ENCODE measurements around the gene MAP2K2.
A peak's percentile ranks its signal among the peaks of the same experiment; 100 is the strongest.

The MAP2K2 gene

DNA sequence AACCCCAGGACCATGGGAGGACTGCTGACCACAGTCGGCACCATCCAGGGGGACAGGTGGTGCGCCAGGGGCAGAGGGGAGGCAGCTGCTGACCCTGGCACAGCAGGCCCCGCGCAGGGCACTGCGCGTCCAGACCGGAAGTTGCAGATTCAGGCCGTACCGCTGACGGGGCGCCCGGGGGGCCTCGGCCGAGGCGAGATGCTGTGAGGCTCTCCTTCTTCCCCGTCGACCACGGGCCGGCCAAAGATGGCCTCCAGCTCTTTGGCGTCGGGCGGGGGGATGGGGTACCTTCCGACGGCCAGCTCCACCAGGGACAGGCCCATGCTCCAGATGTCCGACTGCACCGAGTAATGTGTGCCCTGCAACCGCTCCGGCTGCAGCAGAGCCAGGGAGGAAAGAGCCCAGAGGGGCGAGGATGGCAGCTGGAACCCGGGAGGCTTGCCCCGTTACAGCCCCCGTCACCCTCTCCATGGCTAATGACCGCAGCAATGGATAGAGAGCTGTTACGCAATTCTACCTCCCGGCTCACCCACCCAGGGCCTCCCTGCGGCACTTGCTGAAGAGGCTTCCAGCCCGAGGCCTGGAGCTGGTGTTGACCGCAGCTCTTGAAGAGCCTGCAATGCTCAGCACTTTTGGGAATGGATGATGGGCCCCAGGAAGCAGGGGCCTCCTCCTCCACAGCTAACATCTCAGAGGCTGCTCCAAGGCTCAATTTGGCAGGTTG, 24.7 kb downstream of the MAP2K2 start:
- no peak for DNase-seq

DNA sequence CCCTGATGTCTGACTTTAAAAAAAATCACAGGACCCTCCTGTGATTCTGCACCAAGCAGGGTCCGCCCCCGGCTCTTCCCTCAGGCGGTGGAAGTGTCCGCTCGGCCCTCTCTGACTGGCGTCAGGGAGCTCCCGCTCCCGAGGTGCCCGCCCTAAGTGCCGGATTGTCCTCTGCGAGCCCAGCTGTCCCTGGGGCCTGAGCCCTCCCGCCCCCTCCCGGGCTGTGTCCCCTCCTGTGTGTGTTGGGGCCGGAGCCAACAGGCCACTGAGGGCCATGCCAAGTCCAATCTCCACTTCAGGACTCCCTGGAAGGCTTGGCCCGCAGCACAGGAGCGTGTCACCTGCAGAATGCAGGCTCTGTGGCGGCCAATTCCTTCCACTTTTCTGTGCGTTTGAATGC, 25.4 kb downstream of the MAP2K2 start:
- no peak for DNase-seq

DNA sequence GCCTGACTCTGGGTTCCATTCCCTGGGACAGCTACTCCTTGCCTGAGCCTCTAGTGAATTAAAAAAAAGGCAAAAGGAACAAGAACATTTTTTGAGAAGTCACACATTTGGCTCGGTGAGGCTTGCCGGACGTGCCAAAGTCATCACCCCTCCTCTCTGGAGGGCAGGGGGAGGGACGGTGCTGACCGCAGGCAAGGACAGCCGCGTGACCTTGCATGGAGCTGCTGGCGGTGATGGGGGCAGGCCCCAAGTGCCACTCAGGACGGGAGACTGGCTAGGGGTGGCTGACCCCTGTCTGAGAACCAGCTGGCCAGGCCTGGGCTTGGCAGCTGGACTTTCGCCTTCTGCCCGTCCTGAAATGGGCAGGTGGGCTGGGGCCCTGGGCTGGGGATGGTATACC, 26.4 kb downstream of the MAP2K2 start:
- no peak for DNase-seq

DNA sequence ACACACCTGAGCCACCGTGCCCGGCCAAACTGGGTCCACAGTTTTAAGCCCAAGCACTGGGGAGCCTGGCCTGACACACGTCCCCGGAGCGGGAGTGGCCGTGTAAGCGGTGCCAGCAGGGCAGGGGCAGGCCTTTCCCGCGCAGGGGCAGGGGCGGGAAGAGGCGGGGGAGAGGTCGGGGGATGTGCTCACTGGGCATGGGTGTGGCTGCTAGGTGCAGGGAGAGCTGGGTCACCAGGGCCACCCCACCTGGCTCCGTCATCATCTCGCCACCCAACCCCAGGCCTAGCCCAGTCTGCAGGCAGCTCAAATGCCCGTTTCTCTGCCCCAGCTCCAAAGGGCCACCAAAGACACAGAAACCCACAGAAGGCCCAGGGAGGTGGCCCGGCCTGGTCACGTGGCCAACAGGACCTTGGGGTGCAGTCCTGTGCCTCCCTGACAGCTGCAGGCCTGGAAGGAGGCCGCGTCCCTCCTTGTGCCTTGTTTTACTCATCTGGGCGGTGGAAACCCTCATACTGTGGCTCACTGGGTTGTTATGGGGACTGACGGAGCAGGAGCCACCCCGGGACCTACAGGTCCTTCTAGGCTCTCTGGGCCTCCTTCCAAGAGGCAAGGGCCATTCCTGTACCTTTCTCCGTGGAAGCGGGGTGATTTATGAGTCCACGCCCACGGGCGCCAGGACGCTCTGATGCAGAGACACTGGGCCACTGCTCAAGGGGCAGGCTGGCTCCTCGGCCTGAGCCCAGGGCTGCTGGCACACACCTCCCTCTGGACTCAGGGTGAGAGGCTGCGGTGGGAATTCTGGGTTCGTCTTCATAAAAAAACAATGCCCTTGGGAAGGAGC, 27.7 kb downstream of the MAP2K2 start:
- no peak for DNase-seq

DNA sequence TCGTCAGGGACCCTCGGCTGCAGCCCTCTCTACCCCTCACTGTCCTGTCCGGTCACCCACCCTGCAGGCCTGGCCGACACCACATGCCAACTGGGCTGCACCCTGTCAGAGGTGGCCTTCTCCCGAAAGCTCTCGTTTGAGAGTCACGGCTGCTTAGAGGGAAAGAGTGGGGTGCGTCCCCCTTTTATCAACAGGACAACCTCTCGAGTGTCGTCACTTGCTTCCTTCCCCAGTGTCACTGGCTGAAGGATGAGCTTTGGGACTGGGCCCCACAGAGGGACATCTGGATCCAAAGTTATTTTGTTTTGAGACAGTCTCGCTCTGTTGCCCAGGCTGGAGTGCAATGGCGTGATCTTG, 28.5 kb downstream of the MAP2K2 start:
- DNase-seq: no peak

DNA sequence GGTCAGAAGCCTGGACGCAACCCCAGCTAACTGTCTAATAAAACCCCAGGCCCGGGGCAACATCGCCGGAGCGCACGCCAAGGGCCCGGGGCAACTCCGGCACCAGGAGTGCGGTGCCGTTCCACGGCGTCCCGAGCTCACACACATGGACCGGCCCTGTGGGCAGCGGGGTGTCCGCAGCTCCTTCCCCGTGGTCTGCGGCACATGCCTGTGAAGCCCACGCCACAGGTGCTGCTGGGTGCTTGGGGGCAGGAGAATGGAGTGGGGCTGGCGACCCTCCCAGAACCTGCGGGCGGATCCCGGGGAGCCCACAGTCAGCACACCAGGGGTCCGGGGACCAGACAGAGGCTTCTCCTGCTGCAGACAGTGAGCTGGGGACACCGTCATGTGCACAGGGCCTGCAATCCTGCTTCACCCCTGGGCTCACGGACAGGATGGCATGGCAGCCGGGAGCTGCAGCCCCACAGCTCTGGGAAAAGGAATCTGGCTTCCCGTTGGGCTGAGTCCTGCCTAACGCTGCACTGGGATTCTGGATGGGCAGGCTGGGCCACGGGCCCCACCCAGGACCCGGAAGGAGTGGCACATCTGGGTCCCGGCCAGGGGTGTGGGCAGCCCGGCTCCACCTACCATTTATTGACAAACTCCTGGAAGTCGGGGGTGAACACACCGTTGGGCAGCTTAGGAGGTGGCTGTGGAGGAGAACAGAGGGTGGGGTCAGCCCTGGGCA, 29.0 kb downstream of the MAP2K2 start:
- DNase-seq: no peak

DNA sequence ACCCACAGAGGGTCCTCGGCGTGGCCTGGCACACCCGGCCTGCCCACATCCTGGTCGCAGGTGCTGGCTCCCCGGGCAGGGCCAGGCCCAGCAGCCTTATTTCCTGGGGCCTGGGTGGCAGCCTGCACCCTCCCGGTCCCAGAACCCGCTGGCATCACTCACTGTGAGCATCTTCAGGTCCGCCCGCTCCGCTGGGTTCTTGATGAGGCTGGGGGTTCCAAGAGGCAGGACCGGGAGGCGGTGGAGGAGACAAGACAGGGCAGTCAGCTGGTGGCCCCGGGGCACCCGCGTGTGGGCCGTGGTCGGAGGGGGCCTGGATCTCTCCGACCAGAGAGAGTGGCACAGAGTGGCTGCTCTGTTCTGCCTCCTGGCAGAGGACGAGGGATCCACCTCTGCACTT, 29.6 kb downstream of the MAP2K2 start:
- DNase-seq: no peak

DNA sequence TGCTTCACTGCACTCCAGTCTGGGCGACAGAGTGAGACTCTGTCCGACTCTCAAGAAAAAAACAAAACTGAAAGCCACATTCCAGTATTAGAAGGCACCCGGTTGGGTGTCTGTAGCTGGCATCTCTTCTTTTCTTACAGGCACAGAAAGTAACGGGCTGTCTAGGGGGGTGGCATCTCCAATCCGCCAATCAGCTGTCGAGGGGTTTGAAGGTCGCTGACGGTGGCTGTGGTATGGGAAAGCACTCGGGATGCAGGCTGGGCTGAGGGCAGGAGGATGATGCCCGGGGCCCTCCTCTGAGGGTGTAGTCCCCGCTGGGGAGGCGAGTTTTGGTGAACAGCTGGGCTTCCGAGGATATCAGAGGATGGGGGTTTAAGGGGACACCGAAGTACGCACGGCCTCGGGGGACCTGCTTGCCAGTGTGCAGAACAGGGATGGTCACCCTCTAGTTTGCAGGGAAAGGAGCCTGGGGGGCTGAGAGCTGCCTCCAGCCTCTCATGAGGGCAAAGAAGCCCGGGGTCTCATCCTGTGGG, 30.2 kb downstream of the MAP2K2 start:
- no peak for DNase-seq

DNA sequence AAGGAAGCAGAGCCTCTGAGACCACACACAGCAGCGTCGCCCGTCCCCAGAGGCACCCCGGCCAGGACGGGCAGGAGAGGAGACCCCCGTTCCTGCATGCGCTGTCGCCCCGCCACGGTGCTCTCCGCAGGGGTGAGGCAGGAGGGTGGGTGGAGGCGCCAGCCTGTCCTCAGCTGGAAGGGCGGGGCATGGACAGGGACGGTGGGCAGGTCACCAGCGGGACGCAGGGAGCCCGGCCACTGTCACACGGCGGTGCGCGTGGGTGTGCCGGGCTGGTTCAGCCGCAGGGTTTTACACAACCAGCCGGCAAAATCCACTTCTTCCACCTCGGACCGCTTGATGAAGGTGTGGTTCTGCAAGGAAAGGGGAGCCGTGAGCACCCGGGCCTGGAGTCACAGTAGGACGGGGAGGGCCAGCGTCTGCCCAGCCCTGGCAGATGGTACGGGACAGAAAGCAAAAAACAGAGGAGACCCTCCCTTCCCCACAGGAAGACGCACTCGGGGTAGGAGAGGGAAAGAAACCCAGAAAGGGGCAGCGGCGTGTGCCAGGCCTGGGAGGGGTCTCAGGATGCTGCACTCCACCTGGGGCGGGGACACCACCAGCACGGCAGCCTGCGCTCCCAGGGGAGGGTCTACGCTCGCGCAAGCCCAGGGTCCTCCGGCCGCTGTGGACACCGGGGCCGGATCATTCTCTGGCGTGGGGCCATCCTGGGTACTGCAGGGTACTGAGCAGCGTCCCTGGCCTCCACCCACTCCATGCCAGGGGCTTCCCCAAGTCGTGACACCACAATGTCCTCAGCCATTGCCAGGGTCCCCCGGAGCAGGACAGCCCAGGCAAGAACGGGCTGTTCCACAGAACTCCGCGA, 33.3 kb downstream of the MAP2K2 start:
- DNase-seq: no peak

DNA sequence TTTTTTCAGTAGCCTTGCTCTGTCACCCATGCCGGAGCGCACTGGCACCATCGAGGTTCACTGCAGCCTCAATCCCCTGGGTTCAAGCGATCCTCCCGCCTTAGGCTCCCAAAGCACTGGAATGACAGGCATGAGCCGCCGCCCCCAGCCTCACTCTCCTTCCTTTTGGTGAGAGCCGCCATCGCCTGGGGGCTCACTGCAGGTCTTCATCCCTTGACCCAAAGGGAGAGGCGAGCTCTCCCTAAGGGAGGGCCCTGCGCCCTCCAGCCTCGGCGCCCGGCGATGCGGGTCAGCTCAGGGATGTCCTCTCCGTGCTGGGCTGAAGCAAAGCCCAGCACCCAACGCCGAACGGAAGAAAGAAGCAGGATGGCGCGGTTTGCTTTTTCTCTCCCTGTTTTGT, 34.0 kb downstream of the MAP2K2 start:
- no peak for DNase-seq

DNA sequence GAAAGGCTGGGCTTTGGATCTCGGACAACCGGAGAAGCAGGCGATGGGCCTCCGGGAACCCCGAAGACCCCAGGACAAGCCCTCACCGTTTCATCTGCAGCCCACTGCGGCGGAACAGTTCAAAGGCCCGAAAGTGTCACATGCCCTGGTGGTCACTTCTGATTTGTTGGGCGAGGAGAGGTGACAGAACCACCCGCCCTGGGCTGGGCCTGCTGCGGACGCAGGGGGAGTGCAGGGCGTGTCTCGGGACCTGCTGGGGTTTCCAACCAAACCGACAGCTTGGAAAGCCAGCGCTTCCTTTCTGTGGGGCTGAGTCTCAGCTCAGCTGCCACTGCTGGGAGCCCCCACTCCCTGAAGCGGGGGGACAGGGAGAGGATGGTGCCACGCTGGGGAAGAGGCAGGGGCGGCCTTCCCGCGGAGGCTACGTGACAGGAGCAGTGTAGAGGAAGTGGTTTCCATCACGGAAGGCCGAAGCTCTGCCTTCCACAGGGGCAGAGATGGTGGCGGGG, 34.5 kb downstream of the MAP2K2 start:
- DNase-seq: peak; percentile 40

DNA sequence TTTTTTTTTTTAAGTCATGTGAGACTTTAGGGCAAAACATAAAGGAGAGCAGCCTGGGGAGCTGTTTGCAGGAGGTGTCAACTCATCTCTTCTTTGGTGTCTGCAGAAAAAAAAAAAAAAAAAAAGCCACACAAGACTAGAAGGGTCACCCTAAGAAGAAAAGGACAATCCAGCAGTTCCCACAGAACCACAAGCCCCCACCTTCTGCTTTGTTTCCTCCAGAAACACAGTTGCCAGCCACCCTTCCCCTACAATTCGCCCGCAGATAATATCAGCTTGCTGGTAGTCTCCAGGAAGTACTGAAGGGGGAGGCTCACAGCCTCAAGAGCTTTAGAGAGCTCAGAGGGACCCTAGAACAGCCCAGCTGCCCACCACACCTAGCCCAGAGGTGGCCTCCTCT, 34.9 kb downstream of the MAP2K2 start:
- DNase-seq: peak; percentile 72

DNA sequence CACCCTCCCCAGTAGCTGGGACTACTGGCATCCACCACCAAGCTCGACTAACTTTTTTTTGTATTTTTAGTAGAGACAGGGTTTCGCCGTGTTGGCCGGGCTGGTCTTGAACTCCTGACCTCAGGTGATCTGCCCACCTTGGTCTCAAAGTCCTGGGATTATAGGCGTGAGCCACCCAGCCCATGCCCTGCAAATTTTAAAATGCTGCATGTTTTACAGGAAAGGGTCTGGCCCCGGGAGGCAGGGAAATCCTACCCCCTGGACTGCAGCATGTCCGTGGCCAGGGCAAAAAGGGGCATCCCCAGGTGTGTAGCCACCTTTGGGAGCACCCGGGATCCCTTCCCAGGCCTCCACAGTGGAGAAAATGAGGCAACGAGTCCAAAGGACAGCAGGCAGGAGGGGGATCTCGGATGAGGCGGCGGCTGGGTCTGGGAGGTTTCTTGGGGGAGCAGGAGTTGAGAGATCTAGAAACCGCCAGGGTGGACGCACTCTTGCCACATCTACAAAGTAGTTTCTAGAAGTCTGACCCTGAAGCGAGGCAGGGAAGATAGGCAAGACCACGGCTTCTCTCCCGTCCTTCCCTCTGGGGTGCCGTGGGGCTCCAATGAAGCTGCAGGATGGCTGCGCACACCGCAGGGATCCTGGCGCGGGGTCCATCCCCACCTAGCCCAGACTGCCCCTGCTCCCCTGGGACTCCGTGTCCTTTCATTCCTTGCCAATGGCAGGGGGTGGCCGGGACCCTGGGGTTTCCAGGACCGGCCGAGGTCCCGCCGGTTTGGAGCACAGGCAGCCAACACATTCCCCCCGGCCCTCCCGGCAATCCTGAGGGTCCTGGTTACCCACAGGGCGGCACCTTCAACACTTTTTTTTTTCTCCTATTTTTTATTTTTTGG, 35.9 kb downstream of the MAP2K2 start:
- no peak for DNase-seq

DNA sequence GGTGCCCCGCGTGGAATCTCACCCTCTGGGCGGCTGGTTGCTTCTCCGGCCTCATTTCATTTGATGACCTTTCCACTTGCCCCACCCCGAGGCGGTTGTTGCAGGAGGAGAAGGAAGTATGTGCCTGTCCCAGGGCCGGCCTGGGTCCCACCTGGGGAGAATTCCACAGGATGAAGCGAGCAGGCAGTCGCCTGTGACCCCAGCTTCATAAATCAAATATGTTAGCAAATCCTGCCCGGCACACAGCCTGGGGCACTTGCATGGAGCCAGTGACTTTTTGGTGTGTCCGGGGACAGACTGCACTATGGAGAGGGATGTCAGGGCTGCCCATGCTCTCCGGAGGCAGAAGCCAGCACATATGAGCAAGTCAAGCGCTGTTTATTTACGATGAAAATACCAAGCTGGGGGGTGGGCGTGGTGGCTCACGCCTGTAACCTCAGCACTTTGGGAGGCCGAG, 37.5 kb downstream of the MAP2K2 start:
- DNase-seq: no peak

DNA sequence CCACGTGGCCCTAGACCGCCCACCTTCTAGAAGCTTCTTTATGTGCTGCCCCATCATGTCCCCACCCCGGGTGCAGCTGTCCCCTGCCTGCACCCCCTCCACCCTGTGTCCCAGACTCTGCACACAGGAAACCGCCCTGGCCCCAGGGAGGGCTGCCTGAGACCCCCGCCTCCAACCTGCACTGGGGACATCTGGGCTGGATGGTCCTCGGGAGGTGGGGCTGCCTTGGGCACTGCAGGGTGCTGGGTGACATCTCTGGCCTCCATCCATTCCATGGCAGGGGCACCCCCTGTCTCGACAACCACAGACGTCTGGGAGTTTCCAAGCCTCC, 39.4 kb downstream of the MAP2K2 start:
- DNase-seq: no peak

DNA sequence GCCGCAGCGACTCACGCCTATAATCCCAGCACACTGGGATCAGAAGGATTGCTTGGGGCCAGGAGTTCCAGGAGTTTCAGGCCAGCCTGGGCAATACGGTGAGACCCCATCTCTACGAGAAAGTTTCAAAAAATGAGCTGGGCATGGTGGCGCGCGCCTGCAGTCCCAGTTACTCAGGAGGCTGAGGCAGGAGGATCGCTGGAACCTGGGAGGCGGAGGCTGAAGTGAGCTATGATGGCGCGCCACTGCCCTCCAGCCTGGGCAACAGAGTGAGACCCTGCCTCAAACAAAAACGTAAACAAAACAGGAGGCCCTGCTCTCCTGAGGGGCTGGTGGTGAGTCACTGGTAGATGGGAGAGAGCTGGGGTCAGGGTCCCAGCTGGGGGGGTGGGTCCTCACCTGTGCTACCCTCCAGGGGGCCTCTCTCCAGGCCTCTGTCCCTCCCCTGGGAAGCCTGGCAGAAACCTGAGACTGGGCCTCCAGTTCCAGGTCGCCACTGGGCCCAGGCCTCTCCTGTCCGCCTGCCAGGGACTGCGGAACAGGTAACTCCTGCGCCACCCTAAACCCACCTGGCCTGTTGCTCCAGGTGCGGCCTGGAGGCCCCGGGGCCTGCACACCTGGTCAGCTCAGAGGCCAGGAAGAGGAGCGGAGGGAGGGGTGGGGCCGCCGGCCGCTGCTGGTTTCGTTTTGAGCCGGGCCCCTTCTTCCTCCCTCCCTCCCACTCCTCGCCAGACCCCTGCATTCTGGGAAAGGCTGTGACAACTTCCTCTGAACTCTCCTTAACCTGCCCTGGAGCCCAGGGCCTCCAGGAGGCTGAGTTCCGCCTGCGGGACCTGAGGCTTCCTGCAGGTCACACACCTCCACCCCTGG, 40.0 kb downstream of the MAP2K2 start:
- DNase-seq: no peak

DNA sequence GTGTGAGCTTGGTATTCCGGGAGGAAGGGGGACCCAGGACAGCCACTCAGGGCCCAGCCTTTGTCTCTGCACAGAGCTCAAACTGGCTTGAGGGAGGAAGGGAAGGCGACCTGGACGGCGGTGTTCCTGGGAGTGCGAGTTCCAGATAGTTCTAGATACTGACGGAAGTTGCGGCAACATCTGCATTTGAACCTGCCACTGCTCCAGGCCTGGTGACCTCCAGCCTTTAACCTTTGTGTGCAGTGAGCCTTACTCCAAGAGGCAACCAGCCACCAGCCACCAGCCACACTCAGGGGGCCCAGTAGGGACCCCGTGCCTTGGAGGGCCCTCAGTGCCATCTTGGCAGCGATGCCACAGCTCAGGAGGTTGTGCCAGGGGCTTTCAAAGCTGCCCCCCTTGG, 41.8 kb downstream of the MAP2K2 start:
- no peak for DNase-seq

DNA sequence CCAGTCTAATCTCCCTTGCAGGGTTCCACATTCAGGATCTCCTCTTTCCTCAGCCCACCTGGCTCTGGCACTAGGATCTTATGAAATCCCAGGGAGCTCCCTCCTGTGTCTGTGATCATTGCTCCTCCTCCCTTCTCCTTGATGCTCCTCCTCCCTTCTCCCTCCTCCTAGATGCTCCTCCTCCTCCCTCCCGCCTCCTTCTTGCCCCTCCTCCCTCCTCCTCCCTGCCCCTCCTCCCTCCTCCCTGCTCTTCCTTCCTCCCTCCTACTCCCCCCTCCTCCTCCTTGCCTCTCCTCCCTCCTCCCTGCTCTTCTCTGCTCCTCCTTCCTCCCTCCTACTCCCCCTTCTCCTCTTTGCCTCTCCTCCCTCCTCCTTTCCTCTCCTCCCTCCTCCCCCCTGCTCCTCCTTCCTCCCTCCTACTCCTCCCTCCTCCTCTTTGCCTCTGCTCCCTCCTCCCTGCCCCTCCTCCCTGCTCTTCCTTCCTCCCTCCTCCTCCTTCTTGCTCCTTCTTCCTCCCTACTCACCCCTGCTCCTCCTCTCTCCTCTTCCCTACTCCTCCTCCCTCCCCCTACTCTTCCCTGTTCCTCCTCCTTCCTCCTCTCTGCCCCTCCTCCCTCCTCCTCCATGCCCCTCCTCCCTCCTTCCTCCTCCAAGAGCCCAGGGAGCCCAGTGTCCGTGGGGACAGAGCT, 42.3 kb downstream of the MAP2K2 start:
- DNase-seq: no peak

DNA sequence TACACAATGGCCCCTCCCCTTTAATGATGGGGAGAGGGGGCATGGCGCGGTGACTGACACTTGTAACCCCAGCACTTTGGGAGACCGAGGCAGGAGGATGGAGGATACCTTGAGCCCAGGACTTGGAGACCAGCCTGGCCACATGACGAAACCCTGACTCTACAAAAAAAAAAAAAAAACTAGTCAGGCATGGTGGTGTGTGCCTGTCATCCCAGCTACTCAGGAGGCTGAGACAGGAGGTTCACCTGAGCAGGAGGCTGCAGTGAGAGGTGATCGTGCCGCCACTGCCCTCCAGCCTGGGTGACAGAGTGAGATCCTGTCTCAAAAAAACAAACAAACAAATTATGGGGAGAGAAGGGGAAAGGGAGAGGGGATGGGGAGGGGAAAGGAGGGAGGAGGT, 43.4 kb downstream of the MAP2K2 start:
- DNase-seq: no peak

All from central memory CD4-positive, alpha-beta T cell (primary cell).